Adipocyte (in vitro differentiated cells): Measurements from ENCODE around the gene PCNX2.

Experiments
- DNase-seq: peaks from one replicate; pipeline ENCODE4 v3.0.0-alpha.2; 2015; ENCODE audit warnings: low read depth
- H3K27me3 ChIP-seq: replicated peaks from 2 replicates; pipeline ENCODE4 v1.7.0; 2013; ENCODE audit warnings: mild to moderate bottlenecking, low read length, moderate library complexity; ENCODE audit not compliant: control insufficient read depth, insufficient read depth
- H3K36me3 ChIP-seq: 2 replicates; pipeline ENCODE4 v1.7.0; 2013; ENCODE audit warnings: low read length, mild to moderate bottlenecking, moderate library complexity; ENCODE audit not compliant: control insufficient read depth, insufficient read depth, severe bottlenecking
- H3K4me1 ChIP-seq: 2 replicates; pipeline ENCODE4 v1.7.0; 2013; ENCODE audit warnings: mild to moderate bottlenecking, low read length, moderate library complexity; ENCODE audit not compliant: control insufficient read depth, insufficient read depth
- H3K4me3 ChIP-seq: 2 replicates; pipeline ENCODE4 v1.7.0; 2013; ENCODE audit warnings: mild to moderate bottlenecking, low read length, moderate library complexity
- H3K9ac ChIP-seq: 2 replicates; pipeline ENCODE4 v1.7.0; 2013; ENCODE audit warnings: mild to moderate bottlenecking, low read length, moderate library complexity
- H3K9me3 ChIP-seq: 2 replicates; pipeline ENCODE4 v1.7.0; 2013; ENCODE audit warnings: mild to moderate bottlenecking, low read length, moderate library complexity; ENCODE audit not compliant: control insufficient read depth

Gene PCNX2

DNA sequence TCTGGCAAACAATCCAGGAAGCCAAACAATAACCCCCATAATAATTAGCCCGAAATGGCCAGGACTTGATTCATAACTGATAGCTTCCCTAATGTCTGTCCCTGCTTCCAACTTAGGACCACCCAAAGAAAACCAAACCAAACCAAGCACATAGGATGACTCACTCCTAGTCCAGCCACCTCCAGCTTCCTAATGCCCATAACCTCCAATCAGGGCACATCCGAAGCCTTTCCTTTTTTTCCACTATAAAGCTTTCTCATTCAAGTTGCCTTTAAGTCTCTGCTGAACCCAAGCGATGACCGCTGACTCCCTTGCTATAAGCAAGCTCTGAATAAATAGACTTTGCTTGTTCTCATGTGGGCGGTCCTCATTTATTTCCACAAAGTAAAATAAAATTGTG is 40.4 kb downstream of the PCNX2 start:
- Histone ChIP-seq H3K36me3 (peaks cover 51% of the 10 kb centered on the region), H3K27me3 (no peaks in the 10 kb centered on the region), H3K9me3 (no peaks in the 10 kb centered on the region), H3K4me1 (peaks cover 6% of the 10 kb centered on the region), H3K9ac (no peak overlapping the region), H3K4me3 (no peak overlapping the region)
- no peak for DNase-seq

DNA sequence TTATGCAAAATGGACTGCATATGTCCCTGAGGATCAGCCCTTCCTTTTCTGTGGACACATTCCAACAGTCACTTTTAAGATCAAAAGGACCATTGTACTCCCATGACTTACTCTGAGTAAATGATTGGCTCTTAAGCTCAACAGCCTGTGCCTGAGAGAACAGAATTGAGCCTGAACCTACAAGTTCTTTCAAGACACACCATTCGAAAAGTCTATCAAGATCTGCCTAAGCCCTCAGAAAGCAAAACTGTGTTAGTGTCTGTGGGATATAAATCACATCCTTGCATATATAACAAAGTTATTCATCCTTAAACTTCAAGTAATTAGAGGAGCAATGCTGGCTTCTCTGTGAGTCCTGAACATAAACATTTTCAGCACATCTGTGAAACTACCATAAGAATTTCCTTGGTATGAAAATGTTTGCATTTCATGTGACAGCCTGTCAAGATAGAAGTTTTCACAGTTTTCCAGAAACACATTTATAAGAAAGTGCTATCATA is 41.6 kb downstream of the PCNX2 start:
- no peak for DNase-seq
- H3K4me1 ChIP-seq = peaks cover 6% of the 10 kb centered on the region

DNA sequence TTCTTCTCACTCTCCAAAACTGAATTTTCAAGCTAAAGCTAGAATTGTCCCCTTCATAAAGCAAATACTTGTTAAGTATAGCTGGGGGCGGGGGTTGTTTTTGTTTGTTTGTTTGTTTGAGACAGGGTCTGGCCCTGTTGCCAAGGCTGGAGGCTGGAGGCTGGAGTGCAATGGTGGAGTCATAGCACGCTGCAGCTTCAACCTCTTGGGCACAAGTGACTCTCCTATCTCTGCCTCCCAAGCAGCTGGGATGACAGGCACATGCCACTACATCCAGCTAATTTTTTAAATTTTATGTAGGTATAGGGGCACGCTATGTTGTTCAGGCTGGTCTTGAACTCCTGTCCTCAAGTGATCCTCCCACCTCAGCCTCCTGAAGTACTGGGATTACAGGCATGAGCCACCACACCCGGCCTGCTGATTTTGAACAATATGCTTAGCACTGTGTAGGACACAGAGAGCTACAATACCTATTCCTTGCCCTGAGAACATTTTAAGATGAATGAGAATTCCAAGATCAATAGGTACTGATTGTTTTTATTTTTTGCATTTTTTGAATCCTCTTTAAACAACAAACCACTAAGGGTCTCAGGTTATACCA is 42.2 kb downstream of the PCNX2 start:
- H3K4me1 ChIP-seq = peaks cover 6% of the 10 kb centered on the region
- H3K36me3 ChIP-seq = peaks cover 55% of the 10 kb centered on the region
- no peak overlapping the region for H3K4me3 ChIP-seq
- no peak overlapping the region for H3K9ac ChIP-seq
- no peaks in the 10 kb centered on the region for H3K9me3 ChIP-seq
- H3K27me3 ChIP-seq = no peaks in the 10 kb centered on the region
- no peak for DNase-seq

More for the DNA sequence above, 41.6 kb downstream of the PCNX2 start:
- Histone ChIP-seq H3K27me3 (no peaks in the 10 kb centered on the region), H3K36me3 (peaks cover 55% of the 10 kb centered on the region), H3K9ac (no peak overlapping the region), H3K9me3 (no peaks in the 10 kb centered on the region), H3K4me3 (no peak overlapping the region)

DNA sequence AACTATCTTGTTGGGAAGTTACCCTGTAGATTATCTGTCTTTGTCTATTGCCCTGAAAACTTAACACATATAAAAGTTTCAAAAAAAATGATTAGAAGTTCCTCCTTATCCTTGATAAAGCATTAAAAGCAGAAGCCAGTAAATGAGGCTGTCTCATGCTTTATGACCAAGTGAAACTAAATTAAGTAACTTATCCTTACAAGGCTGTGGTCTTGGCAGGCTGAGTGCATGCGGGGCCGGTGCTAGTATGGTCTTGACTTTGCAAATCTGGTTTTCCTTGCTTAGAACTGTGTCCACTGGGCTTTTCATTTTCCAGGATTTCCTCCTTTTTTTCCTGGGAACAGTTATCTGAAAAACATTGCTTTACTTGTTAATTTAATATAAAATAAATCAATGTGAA is 43.1 kb downstream of the PCNX2 start:
- H3K9me3 ChIP-seq = no peaks in the 10 kb centered on the region
- no peak overlapping the region for H3K4me3 ChIP-seq
- peaks cover 6% of the 10 kb centered on the region for H3K4me1 ChIP-seq
- H3K36me3 ChIP-seq = peaks cover 49% of the 10 kb centered on the region
- H3K27me3 ChIP-seq = no peaks in the 10 kb centered on the region
- peak overlapping the region; percentile 22 for H3K9ac ChIP-seq
- no peak for DNase-seq

DNA sequence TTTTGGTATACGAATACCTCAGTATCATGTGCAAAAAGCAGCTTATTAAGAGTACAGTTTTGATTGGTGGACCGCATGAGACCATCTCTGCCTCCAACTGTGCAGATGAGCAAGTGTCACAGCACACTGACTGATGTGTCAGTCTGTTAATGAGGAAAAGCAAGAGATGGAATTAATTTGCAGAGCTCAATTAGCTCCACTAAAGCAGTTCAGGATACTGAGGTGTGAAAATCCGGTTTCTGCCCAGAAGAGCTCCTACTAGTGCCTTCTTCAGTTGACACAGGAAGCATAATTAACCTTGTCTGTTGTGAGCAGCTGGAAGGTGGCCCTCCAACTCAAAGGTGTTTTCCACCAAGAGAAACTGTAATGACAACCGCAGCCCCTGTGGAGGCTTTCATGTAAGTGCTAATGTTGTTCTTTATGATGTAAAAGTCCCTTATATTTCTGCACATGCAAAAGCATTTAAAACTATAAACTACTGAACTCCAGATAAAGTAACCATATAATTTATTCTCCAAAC is 44.3 kb downstream of the PCNX2 start:
- H3K4me1 ChIP-seq = peaks cover 6% of the 10 kb centered on the region
- H3K9ac ChIP-seq = no peak overlapping the region
- H3K9me3 ChIP-seq = no peaks in the 10 kb centered on the region
- H3K36me3 ChIP-seq = peaks cover 41% of the 10 kb centered on the region
- H3K27me3 ChIP-seq = no peaks in the 10 kb centered on the region
- no peak for DNase-seq
- H3K4me3 ChIP-seq = no peak overlapping the region

DNA sequence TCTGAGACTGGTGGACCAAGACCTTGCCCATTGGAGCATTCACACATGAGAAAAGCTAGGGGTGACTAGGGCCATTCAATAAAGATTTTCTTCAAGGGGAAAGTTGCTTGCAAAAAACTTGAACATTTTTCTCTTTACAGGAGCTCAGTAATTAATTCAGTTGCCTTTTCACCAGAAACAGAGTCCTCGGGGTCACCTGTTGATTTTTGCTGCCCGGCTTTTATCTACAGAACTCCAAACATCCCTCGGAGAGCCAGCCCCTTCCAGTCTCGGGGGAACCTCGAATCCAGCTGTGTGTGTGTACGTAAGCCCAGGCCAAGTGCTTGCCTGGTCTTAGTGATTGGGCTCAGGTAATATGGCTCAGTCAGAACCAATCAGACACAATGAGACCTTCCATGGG is 47.5 kb downstream of the PCNX2 start:
- H3K9ac ChIP-seq = no peak overlapping the region
- H3K4me1 ChIP-seq = peaks cover 10% of the 10 kb centered on the region
- H3K27me3 ChIP-seq = no peaks in the 10 kb centered on the region
- H3K9me3 ChIP-seq = no peaks in the 10 kb centered on the region
- DNase-seq = no peak
- H3K36me3 ChIP-seq = peaks cover 42% of the 10 kb centered on the region
- H3K4me3 ChIP-seq = no peak overlapping the region

DNA sequence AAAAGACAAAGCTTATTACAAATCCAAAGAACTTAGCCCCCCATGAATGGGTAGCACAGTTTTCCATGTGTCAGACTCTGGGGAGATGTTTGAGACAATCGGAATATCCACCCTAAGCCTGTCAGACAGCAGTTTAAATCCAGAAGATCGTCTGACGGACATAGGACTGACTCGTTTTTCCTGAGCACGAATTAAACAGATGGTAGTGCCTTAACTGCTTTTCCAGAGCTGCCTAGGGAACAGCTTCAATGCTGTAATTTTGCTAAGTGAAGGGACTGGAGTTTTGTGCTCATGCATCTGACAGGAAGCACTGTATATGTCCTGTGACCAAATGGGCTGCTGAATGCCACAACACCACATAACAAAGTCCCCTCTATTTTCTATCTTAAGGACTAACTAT is 48.6 kb downstream of the PCNX2 start:
- Histone ChIP-seq H3K4me1 (peaks cover 14% of the 10 kb centered on the region), H3K9ac (no peak overlapping the region), H3K27me3 (no peaks in the 10 kb centered on the region), H3K4me3 (no peak overlapping the region), H3K9me3 (no peaks in the 10 kb centered on the region), H3K36me3 (peaks cover 40% of the 10 kb centered on the region)
- DNase-seq = no peak

DNA sequence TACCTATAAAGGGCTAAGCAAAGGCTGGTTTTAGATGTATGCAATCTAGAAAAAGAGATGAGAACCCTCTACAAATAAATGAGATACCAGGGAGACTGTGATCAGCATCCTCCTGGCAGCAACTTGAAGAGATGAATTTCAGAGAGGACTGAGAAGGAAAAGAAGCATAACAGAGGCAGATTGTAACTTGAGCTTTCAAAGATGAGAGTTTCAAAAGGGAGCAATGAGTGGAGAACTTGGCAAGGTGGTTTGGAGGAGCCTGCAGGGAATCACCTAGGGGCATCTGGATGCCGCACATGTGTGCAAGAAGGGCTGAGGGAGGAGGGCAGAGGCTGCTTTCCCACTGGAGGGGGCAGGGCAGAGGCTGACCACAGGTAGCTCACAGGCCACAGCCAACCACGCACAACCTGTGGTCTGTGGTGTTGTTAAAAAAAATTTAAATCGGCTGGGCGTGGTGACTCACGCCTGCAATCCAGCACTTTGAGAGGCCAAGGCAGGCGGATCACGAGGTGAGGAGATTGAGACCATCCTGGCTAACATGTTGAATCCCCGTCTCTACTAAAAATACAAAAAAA is 50.2 kb downstream of the PCNX2 start:
- Histone ChIP-seq H3K36me3 (peaks cover 23% of the 10 kb centered on the region), H3K9ac (no peak overlapping the region), H3K9me3 (no peaks in the 10 kb centered on the region), H3K4me3 (no peak overlapping the region), H3K27me3 (no peaks in the 10 kb centered on the region), H3K4me1 (peaks cover 27% of the 10 kb centered on the region)
- DNase-seq = no peak

DNA sequence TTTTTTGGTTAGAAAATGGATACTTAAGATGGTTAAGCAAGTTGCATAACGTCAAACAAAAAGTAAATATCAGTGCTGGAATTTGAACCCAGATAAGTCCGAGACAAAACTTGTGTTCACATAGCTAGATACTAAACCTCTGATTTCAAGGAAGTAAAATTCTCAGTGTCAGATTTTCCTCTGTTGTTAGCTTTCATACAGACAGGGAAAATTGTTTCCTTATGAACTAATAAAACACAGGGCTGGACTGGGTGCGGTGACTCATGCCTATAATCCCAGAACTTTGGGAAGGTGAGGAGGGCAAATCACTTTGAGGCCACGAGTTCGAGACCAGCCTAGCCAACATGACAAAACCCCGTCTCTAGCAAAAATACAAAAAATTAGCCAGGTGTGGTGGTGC is 51.3 kb downstream of the PCNX2 start:
- H3K36me3 ChIP-seq = peaks cover 12% of the 10 kb centered on the region
- no peak overlapping the region for H3K4me3 ChIP-seq
- H3K27me3 ChIP-seq = no peaks in the 10 kb centered on the region
- peaks cover 28% of the 10 kb centered on the region for H3K4me1 ChIP-seq
- DNase-seq = peak; percentile 42
- no peaks in the 10 kb centered on the region for H3K9me3 ChIP-seq
- no peak overlapping the region for H3K9ac ChIP-seq

DNA sequence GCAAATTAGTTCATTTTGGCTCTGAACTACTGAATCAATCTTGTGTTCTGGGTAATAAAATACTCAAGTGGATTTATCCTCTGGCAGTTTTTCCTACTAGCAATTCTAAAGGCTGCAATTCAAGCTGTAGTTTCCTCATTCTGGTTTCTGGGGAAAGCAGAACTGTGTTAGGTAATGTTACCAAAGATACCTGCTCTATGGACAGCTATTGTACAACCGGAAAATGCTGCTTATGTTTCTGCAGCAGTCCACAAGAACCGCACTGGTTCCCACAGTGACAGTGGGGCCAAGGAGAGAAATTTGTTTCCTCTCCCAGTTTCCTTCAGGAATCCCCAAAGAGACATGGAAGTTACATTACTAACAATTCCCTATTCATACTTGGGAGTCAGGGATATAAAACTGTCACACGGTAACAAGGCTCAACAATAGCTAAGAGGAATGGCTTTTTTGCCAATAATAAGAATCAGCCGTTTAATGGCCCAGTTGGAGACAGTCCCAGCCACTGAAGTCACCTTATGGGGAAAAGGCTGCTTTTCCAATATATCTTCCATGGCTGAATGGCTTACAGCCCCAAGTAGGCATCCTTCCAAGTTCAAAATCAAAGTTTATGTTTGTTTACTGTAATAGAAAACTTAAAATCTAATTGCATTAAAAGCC is 52.6 kb downstream of the PCNX2 start:
- Histone ChIP-seq H3K9me3 (no peaks in the 10 kb centered on the region), H3K36me3 (peaks cover 3% of the 10 kb centered on the region), H3K4me3 (no peak overlapping the region), H3K4me1 (peaks cover 31% of the 10 kb centered on the region), H3K27me3 (no peaks in the 10 kb centered on the region), H3K9ac (no peak overlapping the region)
- DNase-seq = no peak

DNA sequence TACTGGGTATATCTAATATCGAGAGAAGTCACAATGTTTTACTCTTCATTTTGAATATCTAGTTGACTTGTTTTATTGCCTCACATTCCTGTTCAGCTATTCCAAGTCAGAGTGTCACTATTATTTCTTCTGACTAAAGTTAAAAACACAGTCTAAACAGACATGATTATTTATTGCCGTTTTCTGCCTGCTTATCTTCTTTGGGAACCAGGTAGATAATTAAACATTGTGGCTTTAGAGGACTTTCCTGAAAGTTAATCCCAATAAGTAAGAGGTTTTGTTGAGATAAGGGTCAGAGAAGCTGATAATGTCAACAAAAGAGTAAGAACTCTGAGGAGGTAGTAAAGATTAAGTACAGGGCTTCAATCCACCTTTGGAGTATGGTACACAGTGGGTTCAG is 53.8 kb downstream of the PCNX2 start:
- Histone ChIP-seq H3K4me1 (peaks cover 40% of the 10 kb centered on the region), H3K4me3 (no peak overlapping the region), H3K9me3 (no peaks in the 10 kb centered on the region), H3K9ac (no peak overlapping the region), H3K36me3 (peaks cover 3% of the 10 kb centered on the region), H3K27me3 (no peaks in the 10 kb centered on the region)
- DNase-seq = no peak
